WTC11 (cell line): ENCODE measurements around the gene EXOSC6. TPM values are rescaled to one million over a fixed set of nuclear protein-coding genes. Genes with fewer than 3 reads are reported as not detected.

Experiments used
- ATF3 ChIP-seq: sonication (generic); formaldehyde crosslinking; conservative IDR thresholded peaks from 2 replicates; pipeline ENCODE4 v1.8.1; 2022; ENCODE audit warnings: mild to moderate bottlenecking, missing genetic modification reagents
- CBFB ChIP-seq: sonication (generic); formaldehyde crosslinking; IDR thresholded peaks from 2 replicates; pipeline ENCODE4 v1.8.1; 2022; ENCODE audit warnings: mild to moderate bottlenecking, low read depth, missing genetic modification reagents
- CDX4 ChIP-seq: fragments of 250-450 bp; sonication (Bioruptor Pico); IDR thresholded peaks from 2 replicates; pipeline ENCODE4 v1.9.0; 2021; ENCODE audit warnings: moderate library complexity, mild to moderate bottlenecking, inconsistent platforms, borderline replicate concordance
- CREB1 ChIP-seq: sonication (generic); formaldehyde crosslinking; IDR thresholded peaks from 2 replicates; pipeline ENCODE4 v1.8.0; 2023; ENCODE audit warnings: mild to moderate bottlenecking, missing genetic modification reagents
- CTCF ChIP-seq: fragments of 200-600 bp; IDR thresholded peaks from 2 replicates; pipeline ENCODE4 v1.8.0; 2022; ENCODE audit warnings: antibody characterized with exemption
- E2F1 ChIP-seq: sonication (generic); formaldehyde crosslinking; IDR thresholded peaks from 2 replicates; pipeline ENCODE4 v1.8.0; 2022; ENCODE audit warnings: mild to moderate bottlenecking, missing genetic modification reagents
- E2F4 ChIP-seq: sonication (generic); formaldehyde crosslinking; IDR thresholded peaks from 2 replicates; pipeline ENCODE4 v1.8.1; 2022; ENCODE audit warnings: low read depth, mild to moderate bottlenecking, moderate library complexity, missing genetic modification reagents, borderline replicate concordance
- ELF4 ChIP-seq: sonication (generic); formaldehyde crosslinking; IDR thresholded peaks from 2 replicates; pipeline ENCODE4 v1.8.1; 2022; ENCODE audit warnings: low read depth, mild to moderate bottlenecking, moderate library complexity, missing genetic modification reagents
- EMX1 ChIP-seq: fragments of 250-450 bp; sonication (Bioruptor Pico); IDR thresholded peaks from 2 replicates; pipeline ENCODE4 v1.8.0; 2021; ENCODE audit warnings: mild to moderate bottlenecking
- FOXJ3 ChIP-seq: sonication (generic); formaldehyde crosslinking; IDR thresholded peaks from 2 replicates; pipeline ENCODE4 v1.9.0; 2021; ENCODE audit warnings: missing genetic modification reagents, mild to moderate bottlenecking, borderline replicate concordance
- FOXK1 ChIP-seq: sonication (generic); formaldehyde crosslinking; IDR thresholded peaks from 2 replicates; pipeline ENCODE4 v1.8.0; 2022; ENCODE audit warnings: mild to moderate bottlenecking, moderate library complexity, missing genetic modification reagents
- FOXP1 ChIP-seq: sonication (generic); formaldehyde crosslinking; IDR thresholded peaks from 2 replicates; pipeline ENCODE4 v1.8.0; 2022; ENCODE audit warnings: missing genetic modification reagents, mild to moderate bottlenecking, moderate library complexity, borderline replicate concordance
- FOXP4 ChIP-seq: sonication (generic); formaldehyde crosslinking; IDR thresholded peaks from 2 replicates; pipeline ENCODE4 v1.8.0; 2022; ENCODE audit warnings: mild to moderate bottlenecking, missing genetic modification reagents
- GTF2I ChIP-seq: fragments of 250-450 bp; sonication (Bioruptor Pico); conservative IDR thresholded peaks from 2 replicates; pipeline ENCODE4 v1.4.0; 2021; ENCODE audit warnings: mild to moderate bottlenecking
- HMGA2 ChIP-seq: fragments of 250-450 bp; sonication (Bioruptor Pico); IDR thresholded peaks from 2 replicates; pipeline ENCODE4 v1.4.0; 2021; ENCODE audit warnings: mild to moderate bottlenecking, moderate library complexity
- JAZF1 ChIP-seq: fragments of 250-450 bp; sonication (Bioruptor Pico); IDR thresholded peaks from 2 replicates; pipeline ENCODE4 v1.9.0; 2021; ENCODE audit warnings: moderate library complexity, mild to moderate bottlenecking, inconsistent platforms
- MAX ChIP-seq: sonication (generic); formaldehyde crosslinking; IDR thresholded peaks from 2 replicates; pipeline ENCODE4 v1.8.0; 2022; ENCODE audit warnings: mild to moderate bottlenecking, missing genetic modification reagents
- NFE2L1 ChIP-seq: sonication (generic); formaldehyde crosslinking; IDR thresholded peaks from 2 replicates; pipeline ENCODE4 v1.8.1; 2023; ENCODE audit warnings: missing genetic modification reagents
- NR3C1 ChIP-seq: sonication (generic); formaldehyde crosslinking; conservative IDR thresholded peaks from 2 replicates; pipeline ENCODE4 v1.8.1; 2023; ENCODE audit warnings: low read depth, mild to moderate bottlenecking, missing genetic modification reagents
- RORB ChIP-seq: fragments of 250-450 bp; sonication (Bioruptor Pico); IDR thresholded peaks from 2 replicates; pipeline ENCODE4 v1.9.0; 2021; ENCODE audit warnings: mild to moderate bottlenecking
- USF1 ChIP-seq: sonication (generic); formaldehyde crosslinking; IDR thresholded peaks from 2 replicates; pipeline ENCODE4 v1.8.0; 2022; ENCODE audit warnings: mild to moderate bottlenecking, missing genetic modification reagents
- ZMAT4 ChIP-seq: fragments of 250-450 bp; sonication (Bioruptor Pico); IDR thresholded peaks from 2 replicates; pipeline ENCODE4 v1.9.0; 2021; ENCODE audit warnings: mild to moderate bottlenecking
- ZNF219 ChIP-seq: sonication (generic); formaldehyde crosslinking; IDR thresholded peaks from 2 replicates; pipeline ENCODE4 v1.8.0; 2023; ENCODE audit warnings: missing genetic modification reagents, mild to moderate bottlenecking, borderline replicate concordance
- ZNF263 ChIP-seq: sonication (generic); formaldehyde crosslinking; IDR thresholded peaks from 2 replicates; pipeline ENCODE4 v1.8.1; 2022; ENCODE audit warnings: low read depth, mild to moderate bottlenecking, moderate library complexity, missing genetic modification reagents
- ZNF396 ChIP-seq: fragments of 250-450 bp; sonication (Bioruptor Pico); IDR thresholded peaks from 2 replicates; pipeline ENCODE4 v1.8.0; 2021; ENCODE audit warnings: mild to moderate bottlenecking, moderate library complexity, borderline replicate concordance
- ZNF532 ChIP-seq: fragments of 250-450 bp; sonication (Bioruptor Pico); IDR thresholded peaks from 2 replicates; pipeline ENCODE4 v1.9.0; 2021; ENCODE audit warnings: mild to moderate bottlenecking, borderline replicate concordance
- total RNA-seq: library from RNA; stranded (reverse); gene quantifications from 3 replicates; pipeline ENCODE4 v1.2.3, GENCODE V29; 2021

The EXOSC6 gene
- total RNA-seq, 1 experiment from 2014 or later, result 27.3 TPM

GRCh38 chr16:70251629-70252354 lies at the start of gene EXOSC6 (continued):
- TF ChIP-seq NR3C1 (CRISPR knock-in tag) (0 out of 2 replicates have a peak, but pooled peaks have one; percentile 85), CTCF (peak; percentile 84), CDX4 (CRISPR knock-in tag) (no peak), CREB1 (CRISPR knock-in tag) (peak; percentile 97), RORB (CRISPR knock-in tag) (no peak), NFE2L1 (peak; percentile 70; the same call in 1 of the 2 replicates), ZMAT4 (peak; percentile 85; the same call in 1 of the 2 replicates), JAZF1 (CRISPR knock-in tag) (no peak), ZNF263 (no peak; the same call in 1 of the 2 replicates), GTF2I (no peak), E2F1 (CRISPR knock-in tag) (peak; percentile 95), MAX (peak; percentile 74; the same call in 1 of the 2 replicates), ATF3 (CRISPR knock-in tag) (no peak), E2F4 (CRISPR knock-in tag) (peak; percentile 83), FOXP1 (CRISPR knock-in tag) (peak; percentile 96), ELF4 (no peak; the same call in 1 of the 2 replicates), HMGA2 (CRISPR knock-in tag) (no peak), ZNF396 (CRISPR knock-in tag) (no peak), USF1 (CRISPR knock-in tag) (peak; percentile 73), ZNF219 (CRISPR knock-in tag) (no peak), CBFB (CRISPR knock-in tag) (peak; percentile 97), FOXJ3 (CRISPR knock-in tag) (no peak), EMX1 (CRISPR knock-in tag) (peak; percentile 71), FOXK1 (CRISPR knock-in tag) (peak; percentile 97), ZNF532 (CRISPR knock-in tag) (peak; percentile 94), FOXP4 (CRISPR knock-in tag) (peak; percentile 83)
